CD4-positive, alpha-beta T cell (primary cell): ENCODE measurements around the gene PCK2. TPM values are rescaled to one million over a fixed set of nuclear protein-coding genes. Genes with fewer than 3 reads are reported as not detected.
A peak's percentile ranks its signal among the peaks of the same experiment; 100 is the strongest.

ENCODE experiments used
- ATAC-seq: fragments of 200-7000 bp; cut with Tn5 transposase; one replicate; pipeline ENCODE4 v1.10.0; 2022; ENCODE audit warnings: mild to moderate bottlenecking; ENCODE audit not compliant: poor library complexity
- CTCF ChIA-PET: fragments of 350-600 bp; sonication (Branson Sonifier 250); formaldehyde crosslinking; loops from one replicate; lab custom pipeline; 2021; ENCODE audit warnings: antibody characterized with exemption, inconsistent platforms; lab: Charles Lee
- POLR2A ChIA-PET: fragments of 350-600 bp; sonication (Branson Sonifier 250); formaldehyde crosslinking; loops from one replicate; lab custom pipeline; 2021; ENCODE audit warnings: antibody characterized with exemption, inconsistent platforms; lab: Charles Lee
- DNase-seq, 14 experiments: peaks; one replicate each; pipeline ENCODE4 v3.0.0-alpha.2; 2013 to 2020; ENCODE audit warnings: mixed read lengths in 2 of 14
- H3K27ac ChIP-seq, 2 donors: one replicate each; pipeline versions ENCODE4 v1.5.1 to v1.7.0; 2013; ENCODE audit warnings: low read length in 2 of 2, low read depth in 1 of 2, mild to moderate bottlenecking in 1 of 2
- H3K27me3 ChIP-seq, 2 experiments: 1 replicate in 1 of 2; 2 replicates in 1 of 2; pipeline versions ENCODE4 v1.6.1 to v1.7.0; 2013; ENCODE audit warnings: low read length in 2 of 2, control low read depth in 1 of 2, mild to moderate bottlenecking in 1 of 2, moderate library complexity in 1 of 2; ENCODE audit not compliant: insufficient read depth in 2 of 2, control insufficient read depth in 1 of 2
- H3K36me3 ChIP-seq: one replicate; pipeline ENCODE4 v1.6.1; 2013; ENCODE audit warnings: low read length, control low read depth; ENCODE audit not compliant: insufficient read depth
- H3K4me1 ChIP-seq: one replicate; pipeline ENCODE4 v1.6.1; 2013; ENCODE audit warnings: low read length, control low read depth; ENCODE audit not compliant: insufficient read depth
- H3K4me3 ChIP-seq: one replicate; pipeline ENCODE4 v1.5.1; 2013; ENCODE audit warnings: mild to moderate bottlenecking, low read length, moderate library complexity
- H3K9me3 ChIP-seq, 2 experiments: 1 replicate in 1 of 2; 2 replicates in 1 of 2; pipeline versions ENCODE4 v1.6.1 to v1.7.0; 2013; ENCODE audit warnings: low read length in 2 of 2, mild to moderate bottlenecking in 2 of 2, control low read depth in 1 of 2, moderate library complexity in 1 of 2; ENCODE audit not compliant: control insufficient read depth in 1 of 2, insufficient read depth in 1 of 2
- H3K27ac Mint-ChIP-seq: one replicate; pipeline ENCODE4 v1.8.0; 2020; ENCODE audit warnings: mixed read lengths
- H3K27me3 Mint-ChIP-seq: one replicate; pipeline ENCODE4 v1.8.0; 2021; ENCODE audit warnings: mixed read lengths
- H3K36me3 Mint-ChIP-seq: one replicate; pipeline ENCODE4 v1.8.0; 2021; ENCODE audit warnings: low read depth, mixed read lengths
- H3K4me1 Mint-ChIP-seq: one replicate; pipeline ENCODE4 v1.8.0; 2021; ENCODE audit warnings: low read depth, mixed read lengths
- H3K4me3 Mint-ChIP-seq: one replicate; pipeline ENCODE4 v1.8.0; 2020; ENCODE audit warnings: mild to moderate bottlenecking, mixed read lengths
- H3K9me3 Mint-ChIP-seq: one replicate; pipeline ENCODE4 v1.8.0; 2020; ENCODE audit warnings: mixed read lengths
- intact Hi-C, 2 experiments: fragments of 100-400 bp; cut with DNase I in 1 of 2; cut with micrococcal nuclease in 1 of 2; formaldehyde crosslinking; loops; one replicate each; pipeline versions ENCODE4 v1.15.1 to v1.9.0; 2023 to 2025; cut with DNase I, micrococcal nuclease
- total RNA-seq, 174 experiments: library from RNA in 2 of 174; stranded (reverse) in 2 of 174; gene quantifications; one replicate each; pipeline ENCODE4 v1.2.3 and lab custom pipeline; 2021 to 2026
- TF ChIP-seq, protein P1 (sequence below): fragments of 200-600 bp; IDR thresholded peaks from one replicate; pipeline ENCODE4 v1.8.0; 2022; ENCODE audit warnings: antibody characterized with exemption, mild to moderate bottlenecking

The PCK2 gene
- total RNA-seq, 2 experiments from 2014 or later = 5.2 to 7.4 TPM

DNA sequence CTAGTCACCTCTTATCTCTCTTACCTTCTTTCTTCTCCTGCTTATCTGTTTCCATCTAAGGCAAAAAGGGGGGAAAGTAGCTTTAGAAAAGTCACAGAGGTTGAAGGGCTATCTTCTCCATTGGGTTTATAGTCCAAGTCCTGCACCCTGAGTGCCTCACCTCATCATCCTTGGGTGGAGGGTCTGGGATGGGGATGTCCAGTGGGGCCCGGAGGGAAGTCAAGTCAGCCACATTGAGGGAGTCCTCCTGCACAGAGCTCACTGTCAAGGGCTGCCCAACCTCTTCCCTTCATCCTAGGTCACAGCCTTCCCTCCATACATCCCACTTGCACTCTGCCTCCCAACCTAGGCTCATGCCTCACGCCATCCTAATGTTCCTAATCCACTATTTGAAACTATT lies 51.1 kb downstream of the PCK2 start:
- DNase-seq = no peak
- ChIA-PET POLR2A (interaction anchor here (0.6 to 8.1 kb wide), 6 partner anchors 9 to 89 kb away, joined by 3 to 154 read pairs (median 70); partner anchors contain the start of genes DCAF11, IRF9, NRL and PSME1), CTCF (interaction anchor here (1.2 to 2.1 kb wide), 2 partner anchors 16 to 36 kb away, joined by 3 to 20 read pairs; partner anchors contain the start of gene IRF9)
- no peaks in the 10 kb centered on the region for H3K9me3 ChIP-seq
- no peaks in the 10 kb centered on the region for H3K27me3 ChIP-seq
- peaks cover 63% of the 10 kb centered on the region for H3K4me1 ChIP-seq
- Mint-ChIP-seq H3K4me1 (peaks cover 73% of the 10 kb centered on the region), H3K9me3 (no peaks in the 10 kb centered on the region), H3K36me3 (peaks cover 80% of the 10 kb centered on the region), H3K27me3 (no peaks in the 10 kb centered on the region), H3K27ac (peak overlapping the region; percentile 90), H3K4me3 (peak overlapping the region; percentile 99)
- no peak for ATAC-seq
- peaks cover 49% of the 10 kb centered on the region for H3K36me3 ChIP-seq
- H3K27ac ChIP-seq = no peak overlapping the region
- H3K4me3 ChIP-seq = peak overlapping the region; percentile 93
- intact Hi-C loops = loop anchor here in 1 of 2 experiments (2.0 to 5.0 kb wide), 3 partner anchors 28 to 87 kb away; partner anchors contain the start of genes GMPR2, IPO4 and NEDD8
- TF ChIP-seq, protein P1, sequence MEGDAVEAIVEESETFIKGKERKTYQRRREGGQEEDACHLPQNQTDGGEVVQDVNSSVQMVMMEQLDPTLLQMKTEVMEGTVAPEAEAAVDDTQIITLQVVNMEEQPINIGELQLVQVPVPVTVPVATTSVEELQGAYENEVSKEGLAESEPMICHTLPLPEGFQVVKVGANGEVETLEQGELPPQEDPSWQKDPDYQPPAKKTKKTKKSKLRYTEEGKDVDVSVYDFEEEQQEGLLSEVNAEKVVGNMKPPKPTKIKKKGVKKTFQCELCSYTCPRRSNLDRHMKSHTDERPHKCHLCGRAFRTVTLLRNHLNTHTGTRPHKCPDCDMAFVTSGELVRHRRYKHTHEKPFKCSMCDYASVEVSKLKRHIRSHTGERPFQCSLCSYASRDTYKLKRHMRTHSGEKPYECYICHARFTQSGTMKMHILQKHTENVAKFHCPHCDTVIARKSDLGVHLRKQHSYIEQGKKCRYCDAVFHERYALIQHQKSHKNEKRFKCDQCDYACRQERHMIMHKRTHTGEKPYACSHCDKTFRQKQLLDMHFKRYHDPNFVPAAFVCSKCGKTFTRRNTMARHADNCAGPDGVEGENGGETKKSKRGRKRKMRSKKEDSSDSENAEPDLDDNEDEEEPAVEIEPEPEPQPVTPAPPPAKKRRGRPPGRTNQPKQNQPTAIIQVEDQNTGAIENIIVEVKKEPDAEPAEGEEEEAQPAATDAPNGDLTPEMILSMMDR = no peak

DNA sequence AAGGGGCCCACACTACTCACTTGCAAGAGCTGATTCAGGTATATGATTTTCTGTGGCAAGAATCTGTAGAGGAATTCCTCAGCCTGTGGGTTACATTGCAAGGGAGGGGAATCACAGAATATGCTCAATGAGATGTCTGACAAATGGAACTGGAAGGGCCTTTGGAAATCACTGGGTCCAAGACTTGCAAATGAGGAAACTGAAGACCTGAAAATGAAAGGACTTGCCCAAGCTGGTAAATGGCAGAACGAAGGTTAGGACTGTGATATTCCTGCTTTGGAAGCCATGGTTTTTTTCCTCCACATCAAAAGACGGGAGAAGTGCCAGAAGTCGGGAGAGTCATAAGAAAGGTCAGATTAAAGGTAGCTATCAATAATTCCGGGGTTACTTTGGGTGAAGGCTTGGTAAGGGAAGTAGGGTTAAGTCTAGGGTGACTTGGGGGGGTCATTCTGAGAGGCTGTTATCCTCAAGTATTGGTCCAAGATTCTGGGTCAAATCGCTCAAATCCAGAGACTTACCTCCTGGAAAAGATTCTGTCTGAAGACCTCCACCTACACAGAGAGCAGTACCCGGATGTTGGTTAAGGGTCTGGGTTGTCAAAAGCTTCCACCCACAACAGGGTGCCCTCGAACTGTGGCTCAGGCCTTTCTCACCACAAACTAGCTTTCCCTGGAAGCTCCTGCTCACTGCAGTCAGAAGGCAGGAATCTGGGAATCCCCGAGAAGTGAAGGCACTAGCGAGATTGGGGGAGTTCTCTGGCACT lies 51.8 kb downstream of the PCK2 start:
- peaks cover 56% of the 10 kb centered on the region for H3K36me3 ChIP-seq
- CTCF ChIA-PET = interaction anchor here (0.8 to 2.1 kb wide), 5 partner anchors 10 to 97 kb away, joined by 4 to 20 read pairs (median 5); partner anchors contain the start of genes IRF9, MDP1 and PSME1
- H3K9me3 Mint-ChIP-seq = no peaks in the 10 kb centered on the region
- H3K27me3 ChIP-seq = no peaks in the 10 kb centered on the region
- no peaks in the 10 kb centered on the region for H3K27me3 Mint-ChIP-seq
- H3K4me3 Mint-ChIP-seq = peak overlapping the region; percentile 99
- TF ChIP-seq, protein P1 = no peak
- H3K4me1 ChIP-seq = peaks cover 63% of the 10 kb centered on the region
- peak overlapping the region; percentile 93 for H3K4me3 ChIP-seq
- ATAC-seq (no peak), DNase-seq (peak in 3 of 14 experiments; percentile 22 to 35 (median 30))
- no peaks in the 10 kb centered on the region for H3K9me3 ChIP-seq
- POLR2A ChIA-PET = interaction anchor here (0.7 to 8.1 kb wide), 20 partner anchors 10 to 1050 kb away, joined by 3 to 154 read pairs (median 9); partner anchors contain the start of genes C14orf119, CHMP4A, DCAF11 and IPO4
- peaks cover 82% of the 10 kb centered on the region for H3K36me3 Mint-ChIP-seq
- peak overlapping the region; percentile 90 for H3K27ac Mint-ChIP-seq
- H3K4me1 Mint-ChIP-seq = peaks cover 71% of the 10 kb centered on the region
- peak overlapping the region; percentile 76 to 82 for H3K27ac ChIP-seq
- intact Hi-C loops = loop anchor here (1.0 to 5.0 kb wide), 6 partner anchors 10 to 87 kb away; partner anchors contain the start of genes GMPR2 (in 2 of the 2), IPO4 (in 2 of the 2), NEDD8 (in 2 of the 2) and PSME1 (in 1 of the 2)

DNA sequence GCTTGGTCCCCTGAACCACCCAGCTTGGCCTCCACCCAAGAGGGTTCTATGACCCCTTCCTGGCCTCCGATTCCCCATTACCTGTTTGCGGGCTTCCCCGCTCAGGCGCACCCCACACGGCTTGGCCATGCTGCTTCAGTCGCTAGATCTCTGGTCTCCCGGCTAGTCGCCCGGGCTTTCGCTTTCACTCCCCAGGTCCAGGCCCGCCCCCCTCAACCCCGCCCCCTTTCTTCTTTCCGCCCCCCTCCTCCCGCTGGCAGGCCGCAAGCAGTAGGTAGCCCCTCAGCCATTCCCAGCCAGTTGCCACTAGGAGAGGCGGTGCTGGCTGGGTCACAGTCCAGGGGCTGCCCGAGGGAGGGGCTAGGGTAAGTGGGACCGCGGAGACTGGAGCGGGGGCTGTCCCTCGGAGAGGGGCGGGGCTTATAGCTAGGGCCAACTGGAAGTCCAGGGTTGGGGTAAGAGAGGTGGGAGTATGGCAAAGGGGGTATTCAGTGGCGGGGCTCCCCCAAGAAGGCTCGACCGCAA lies 52.4 kb downstream of the PCK2 start, which contains the start of gene PSME2:
PSME2 (minus strand) TSS at position 158 of the 525 bp plus-strand sequence; CDS start at position 129, 29 bp downstream.
- peak within 1 kb of the TSS; percentile 99 for H3K4me3 Mint-ChIP-seq
- no peaks in the 10 kb centered on the region for H3K27me3 Mint-ChIP-seq
- peaks cover 82% of the 10 kb centered on the region for H3K36me3 Mint-ChIP-seq
- H3K27me3 ChIP-seq = no peaks in the 10 kb centered on the region
- H3K36me3 ChIP-seq = peaks cover 62% of the 10 kb centered on the region
- intact Hi-C loops = loop anchor here (1.0 to 5.0 kb wide), 5 partner anchors 10 to 86 kb away; partner anchors contain the start of genes GMPR2 (in 2 of the 2), IPO4 (in 2 of the 2), NEDD8 (in 2 of the 2) and PSME1 (in 1 of the 2)
- H3K27ac Mint-ChIP-seq = peak within 1 kb of the TSS; percentile 90
- DNase-seq (peak; percentile 66 to 92 (median 74)), ATAC-seq (peak; percentile 48)
- peak within 1 kb of the TSS; percentile 93 for H3K4me3 ChIP-seq
- no peaks in the 10 kb centered on the region for H3K9me3 ChIP-seq
- H3K27ac ChIP-seq = peak within 1 kb of the TSS; percentile 76 to 82
- peaks cover 69% of the 10 kb centered on the region for H3K4me1 ChIP-seq
- peaks cover 67% of the 10 kb centered on the region for H3K4me1 Mint-ChIP-seq
- POLR2A ChIA-PET = interaction anchor here (0.7 to 8.1 kb wide), 25 partner anchors 9 to 1051 kb away, joined by 3 to 154 read pairs (median 7); partner anchors contain the start of genes C14orf119, CHMP4A, DCAF11 and IPO4
- TF ChIP-seq, protein P1 = no peak
- CTCF ChIA-PET = interaction anchor here (0.8 to 2.1 kb wide), 8 partner anchors 9 to 97 kb away, joined by 3 to 20 read pairs (median 4); partner anchors contain the start of genes DCAF11, IRF9, MDP1 and NRL
- H3K9me3 Mint-ChIP-seq = no peaks in the 10 kb centered on the region
